Type B pancreatic cell (in vitro differentiated cells): Measurements from ENCODE around the gene FSCN2. TPM values are rescaled to one million over a fixed set of nuclear protein-coding genes. Genes with fewer than 3 reads are reported as not detected.

Experiments
- DNase-seq: peaks from one replicate; pipeline ENCODE4 v3.0.0; 2021; ENCODE audit warnings: mixed read lengths; ENCODE audit not compliant: unreplicated experiment; ENCODE audit errors: extremely low spot score
- H3K27ac Mint-ChIP-seq: 2 replicates; pipeline ENCODE4 v1.8.0; 2021; ENCODE audit warnings: mild to moderate bottlenecking, mixed read lengths
- H3K27me3 Mint-ChIP-seq: 2 replicates; pipeline ENCODE4 v1.8.0; 2021; ENCODE audit warnings: mixed read lengths
- H3K36me3 Mint-ChIP-seq: 2 replicates; pipeline ENCODE4 v1.8.0; 2021; ENCODE audit warnings: mixed read lengths
- H3K4me1 Mint-ChIP-seq: one replicate; pipeline ENCODE4 v1.8.0; 2021; ENCODE audit warnings: mixed read lengths; ENCODE audit not compliant: unreplicated experiment
- H3K4me3 Mint-ChIP-seq: 2 replicates; pipeline ENCODE4 v1.8.0; 2021; ENCODE audit warnings: mild to moderate bottlenecking, mixed read lengths
- H3K9me3 Mint-ChIP-seq: 2 replicates; pipeline ENCODE4 v1.8.0; 2021; ENCODE audit warnings: mixed read lengths
- CTCF ChIP-seq: fragments of 200-600 bp; sonication (generic); conservative IDR thresholded peaks from 2 replicates; pipeline ENCODE4 v1.5.0; 2021; ENCODE audit warnings: antibody characterized with exemption, mild to moderate bottlenecking
- total RNA-seq: library from RNA; stranded (reverse); gene quantifications from 2 replicates; pipeline ENCODE4 v1.2.1, GENCODE V29; 2021; ENCODE audit warnings: low replicate concordance

Gene FSCN2
- total RNA-seq, 1 donor from 2014 or later = 3.8 TPM

- H3K9me3 Mint-ChIP-seq = no peaks in the 10 kb centered on the region
- H3K27me3 Mint-ChIP-seq = peaks cover 13% of the 10 kb centered on the region
- DNase-seq = no peak
- peaks cover 33% of the 10 kb centered on the region for H3K4me1 Mint-ChIP-seq
- no peak overlapping the region for H3K27ac Mint-ChIP-seq
- no peak overlapping the region for H3K4me3 Mint-ChIP-seq
- no peak for TF ChIP-seq CTCF
- no peaks in the 10 kb centered on the region for H3K36me3 Mint-ChIP-seq
Observed at GRCh38 chr17:81493198-81494038, 34.8 kb upstream of the FSCN2 start.

GRCh38 chr17:81494626-81495377, 33.4 kb upstream of the FSCN2 start:
- Mint-ChIP-seq H3K27me3 (peaks cover 9% of the 10 kb centered on the region), H3K36me3 (no peaks in the 10 kb centered on the region)
- no peak for TF ChIP-seq CTCF

GRCh38 chr17:81498953-81499600, 29.1 kb upstream of the FSCN2 start:
- Mint-ChIP-seq H3K4me1 (peaks cover 9% of the 10 kb centered on the region), H3K4me3 (no peak overlapping the region), H3K27me3 (no peaks in the 10 kb centered on the region), H3K36me3 (no peaks in the 10 kb centered on the region), H3K27ac (no peak overlapping the region), H3K9me3 (no peaks in the 10 kb centered on the region)
- no peak for TF ChIP-seq CTCF
- peak; percentile 71 for DNase-seq

More at GRCh38 chr17:81494626-81495377, 33.4 kb upstream of the FSCN2 start:
- H3K9me3 Mint-ChIP-seq = no peaks in the 10 kb centered on the region
- peaks cover 28% of the 10 kb centered on the region for H3K4me1 Mint-ChIP-seq
- H3K27ac Mint-ChIP-seq = no peak overlapping the region
- no peak for DNase-seq
- H3K4me3 Mint-ChIP-seq = no peak overlapping the region

GRCh38 chr17:81499601-81499970, 28.6 kb upstream of the FSCN2 start:
- Mint-ChIP-seq H3K4me1 (peaks cover 6% of the 10 kb centered on the region), H3K27ac (no peak overlapping the region), H3K9me3 (no peaks in the 10 kb centered on the region), H3K4me3 (no peak overlapping the region), H3K27me3 (peaks cover under 1% of the 10 kb centered on the region), H3K36me3 (no peaks in the 10 kb centered on the region)
- TF ChIP-seq CTCF = no peak
- DNase-seq = peak; percentile 70

- Mint-ChIP-seq H3K4me3 (no peak overlapping the region), H3K36me3 (no peaks in the 10 kb centered on the region), H3K27ac (no peak overlapping the region), H3K27me3 (peaks cover 3% of the 10 kb centered on the region), H3K9me3 (no peaks in the 10 kb centered on the region), H3K4me1 (peaks cover 1% of the 10 kb centered on the region)
- DNase-seq = no peak
- no peak for TF ChIP-seq CTCF
Observed at GRCh38 chr17:81500047-81500446, 28.1 kb upstream of the FSCN2 start.
